Measurements from ENCODE around the gene TAS2R31. TPM values are rescaled to one million over a fixed set of nuclear protein-coding genes. Genes with fewer than 3 reads are reported as not detected.
"Not testable (repeated sequence)": the region's sequence is repeated elsewhere in the genome, so short reads cannot be mapped to it uniquely, and the experiment has no call there.

The TAS2R31 gene, protein sequence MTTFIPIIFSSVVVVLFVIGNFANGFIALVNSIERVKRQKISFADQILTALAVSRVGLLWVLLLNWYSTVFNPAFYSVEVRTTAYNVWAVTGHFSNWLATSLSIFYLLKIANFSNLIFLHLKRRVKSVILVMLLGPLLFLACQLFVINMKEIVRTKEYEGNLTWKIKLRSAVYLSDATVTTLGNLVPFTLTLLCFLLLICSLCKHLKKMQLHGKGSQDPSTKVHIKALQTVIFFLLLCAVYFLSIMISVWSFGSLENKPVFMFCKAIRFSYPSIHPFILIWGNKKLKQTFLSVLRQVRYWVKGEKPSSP
- total RNA-seq (1 to 10 TPM; 2.7 to 3.4 TPM), total RNA-seq (1.5 to 1.6 reads per million in 2 donors)

DNA sequence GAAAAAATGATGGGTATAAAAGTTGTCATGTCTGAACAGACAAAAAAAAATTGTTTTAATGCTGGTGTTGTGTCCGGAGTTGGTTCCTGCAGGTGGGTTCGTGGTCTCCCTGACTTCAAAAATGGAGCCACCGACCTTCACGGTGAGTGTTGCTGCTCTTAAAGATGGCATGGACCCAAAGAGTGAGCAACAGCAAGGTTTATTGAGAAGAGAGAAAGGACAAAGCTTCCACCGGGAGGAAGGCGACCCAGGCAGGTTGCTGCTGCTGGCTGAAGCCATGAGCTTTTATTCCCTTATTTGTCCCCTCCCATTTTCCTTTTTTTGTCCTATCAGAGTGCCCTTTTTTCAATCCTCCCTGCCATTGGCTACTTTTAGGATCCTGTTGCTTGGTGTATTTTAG is at the start of gene TAS2R31:
Gene TAS2R31, minus strand, starts transcription at position 101 of the 400 bp plus-strand sequence. Its CDS starts 72 bp downstream, at position 29.
- no peak within 1 kb of the TSS for H3K27ac Mint-ChIP-seq
- no peaks in the 10 kb centered on the region for H3K9me3 ChIP-seq (ENCODE audit: control insufficient read depth, low read length, poor library complexity, severe bottlenecking)
- no peak within 1 kb of the TSS for H3K4me3 Mint-ChIP-seq
- DNase-seq (no peak), ATAC-seq (no peak)
- no peaks in the 10 kb centered on the region for H3K4me1 Mint-ChIP-seq
- H3K27me3 Mint-ChIP-seq, result no peaks in the 10 kb centered on the region
- H3K36me3 Mint-ChIP-seq (ENCODE audit: low read depth), result peaks cover 2% of the 10 kb centered on the region

DNA sequence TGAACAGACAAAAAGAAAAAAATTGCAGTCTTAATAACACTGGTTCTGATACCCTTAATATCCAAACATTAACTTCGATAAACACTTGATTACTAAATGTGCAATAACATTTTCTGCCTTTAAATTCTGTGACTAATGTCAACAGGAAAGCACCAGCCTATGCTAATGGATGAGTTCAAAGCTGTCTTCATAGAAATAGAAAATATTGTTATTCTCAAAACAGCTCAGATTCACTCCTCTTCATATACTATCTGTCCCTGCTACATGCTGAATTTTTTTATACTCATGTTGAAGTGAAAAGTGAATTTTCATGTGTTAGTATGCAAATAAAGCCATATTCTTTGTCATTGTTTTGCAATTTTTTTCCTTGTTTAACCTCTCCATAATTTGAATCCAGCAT is 47.0 kb upstream of the TAS2R31 start:
- no peaks in the 10 kb centered on the region for H3K27me3 Mint-ChIP-seq
- H3K4me3 Mint-ChIP-seq, result no peak overlapping the region
- DNase-seq, result no peak
- ATAC-seq, result no peak
- no peaks in the 10 kb centered on the region for H3K9me3 ChIP-seq (ENCODE audit: control insufficient read depth, low read length, poor library complexity, severe bottlenecking)
- H3K4me1 Mint-ChIP-seq, result peaks cover 6% of the 10 kb centered on the region
- no peak overlapping the region for H3K27ac Mint-ChIP-seq
- H3K36me3 Mint-ChIP-seq (ENCODE audit: low read depth), result peaks cover 5% of the 10 kb centered on the region

DNA sequence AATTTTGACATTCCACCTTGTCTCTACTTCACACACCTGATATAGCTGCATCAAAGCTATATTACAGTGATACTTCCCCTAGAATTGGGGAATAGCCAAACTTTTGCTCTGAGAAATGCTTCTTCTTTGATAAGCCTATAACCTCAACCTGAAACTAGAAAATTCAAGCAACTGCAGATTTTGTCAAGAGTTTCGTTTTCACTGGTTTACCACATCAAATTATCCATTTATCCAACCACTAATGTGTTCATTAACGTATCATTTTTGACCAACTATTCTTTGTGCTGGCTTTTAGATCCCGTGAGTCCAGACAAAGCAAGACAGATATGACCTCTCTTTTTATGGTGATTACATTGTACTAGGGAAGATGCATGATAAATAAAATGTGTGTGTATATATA is 44.4 kb upstream of the TAS2R31 start:
- no peak for ATAC-seq
- no peaks in the 10 kb centered on the region for H3K9me3 ChIP-seq (ENCODE audit: control insufficient read depth, low read length, poor library complexity, severe bottlenecking)
- Mint-ChIP-seq H3K4me1 (peaks cover 8% of the 10 kb centered on the region), H3K27me3 (no peaks in the 10 kb centered on the region), H3K27ac (no peak overlapping the region), H3K36me3 (ENCODE audit: low read depth) (peaks cover 2% of the 10 kb centered on the region), H3K4me3 (no peak overlapping the region)
- DNase-seq, result no peak

DNA sequence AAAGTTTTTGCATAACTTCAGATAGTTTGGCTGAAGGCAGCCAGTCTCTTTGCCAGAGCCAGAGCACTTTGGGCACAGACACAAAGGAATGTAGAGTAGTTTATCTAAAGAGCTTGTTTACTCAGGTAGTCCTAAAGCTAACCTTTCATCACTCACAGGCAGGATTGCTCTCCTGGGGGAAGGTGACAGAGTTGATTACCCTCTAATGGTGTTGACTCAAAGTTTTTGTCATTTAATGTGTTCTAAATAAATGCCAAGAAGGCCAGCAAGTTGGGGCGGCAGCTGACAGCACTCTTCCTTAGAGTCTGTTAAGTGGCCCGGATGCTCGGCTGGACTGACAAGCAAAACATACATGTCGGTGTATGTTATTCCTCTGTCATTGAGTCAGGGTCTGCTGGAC is 40.2 kb upstream of the TAS2R31 start:
- DNase-seq (no peak), ATAC-seq (no peak)
- no peaks in the 10 kb centered on the region for H3K27me3 Mint-ChIP-seq
- no peak overlapping the region for H3K27ac Mint-ChIP-seq
- H3K36me3 Mint-ChIP-seq (ENCODE audit: low read depth), result peaks cover 2% of the 10 kb centered on the region
- H3K9me3 ChIP-seq (ENCODE audit: control insufficient read depth, low read length, poor library complexity, severe bottlenecking), result no peaks in the 10 kb centered on the region
- peaks cover 8% of the 10 kb centered on the region for H3K4me1 Mint-ChIP-seq
- H3K4me3 Mint-ChIP-seq, result no peak overlapping the region

DNA sequence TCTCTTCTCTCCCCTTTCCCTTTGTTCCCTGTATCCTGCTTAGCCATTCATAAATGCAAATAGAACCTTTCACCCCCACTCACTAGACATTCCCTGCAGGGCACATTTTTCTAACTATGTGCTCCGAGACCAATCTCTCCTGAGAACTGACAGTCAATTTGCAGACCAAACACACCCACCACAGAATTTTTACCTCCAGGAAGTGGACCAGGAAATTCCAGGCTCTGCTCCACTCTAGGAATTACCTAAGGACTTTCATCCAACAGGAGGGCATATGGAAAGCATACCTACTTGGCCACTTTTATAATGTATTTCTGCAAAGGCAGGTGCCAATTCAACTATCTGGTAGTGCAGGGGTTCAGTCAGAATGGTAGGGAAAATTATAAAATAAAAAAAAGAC is 39.8 kb upstream of the TAS2R31 start:
- Mint-ChIP-seq H3K4me3 (no peak overlapping the region), H3K36me3 (ENCODE audit: low read depth) (peaks cover 2% of the 10 kb centered on the region), H3K27me3 (no peaks in the 10 kb centered on the region), H3K27ac (no peak overlapping the region), H3K4me1 (peaks cover 8% of the 10 kb centered on the region)
- ATAC-seq (no peak), DNase-seq (no peak)
- no peaks in the 10 kb centered on the region for H3K9me3 ChIP-seq (ENCODE audit: control insufficient read depth, low read length, poor library complexity, severe bottlenecking)

DNA sequence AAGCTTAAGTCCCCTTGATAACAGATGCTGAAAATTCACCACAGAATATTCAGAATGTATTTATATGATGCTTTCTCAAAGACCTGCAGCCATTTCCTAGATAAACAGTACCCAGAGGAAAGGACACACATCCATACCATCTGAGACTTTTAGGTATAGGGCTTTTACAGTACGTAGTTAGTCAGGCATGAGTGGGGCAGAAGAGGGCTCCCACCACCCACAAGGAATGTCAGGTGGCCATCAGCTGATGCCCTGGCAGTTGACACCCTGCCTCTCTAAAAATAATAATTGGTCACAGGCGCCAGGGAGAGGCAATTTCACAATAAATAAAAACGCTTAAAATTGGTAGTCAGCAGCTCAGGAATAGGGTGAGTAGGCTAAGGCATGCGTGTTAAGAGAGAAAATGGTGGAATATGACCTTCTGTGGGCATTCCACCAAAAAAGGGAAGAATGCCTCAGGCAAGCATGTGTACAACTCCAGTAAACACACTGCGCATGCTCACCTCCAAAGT is 38.7 kb upstream of the TAS2R31 start:
- ATAC-seq, result no peak
- H3K4me1 Mint-ChIP-seq, result peaks cover 7% of the 10 kb centered on the region

DNA sequence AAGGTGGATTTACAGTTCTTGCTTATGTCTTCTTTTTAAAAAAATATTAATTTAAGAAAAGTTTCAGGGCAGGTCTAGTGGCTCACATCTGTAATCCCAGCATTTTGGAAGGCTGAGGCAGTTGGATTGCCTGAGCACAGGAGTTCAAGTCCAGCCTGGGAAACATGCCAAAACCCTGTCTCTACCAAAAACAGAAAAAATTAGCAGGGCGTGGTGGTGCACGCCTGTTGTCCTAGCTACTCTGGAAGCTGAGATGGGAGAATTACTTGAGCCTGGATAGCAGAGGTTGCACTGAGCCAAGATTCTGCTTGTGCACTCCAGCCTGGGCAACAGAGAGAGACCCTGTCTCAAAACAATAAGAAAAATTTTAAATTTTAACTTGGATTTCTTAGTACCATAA is 36.3 kb upstream of the TAS2R31 start:
- H3K36me3 Mint-ChIP-seq (ENCODE audit: low read depth), result no peaks in the 10 kb centered on the region
- no peak overlapping the region for H3K4me3 Mint-ChIP-seq
- no peaks in the 10 kb centered on the region for H3K9me3 ChIP-seq (ENCODE audit: control insufficient read depth, low read length, poor library complexity, severe bottlenecking)
- no peak overlapping the region for H3K27ac Mint-ChIP-seq
- peaks cover 12% of the 10 kb centered on the region for H3K4me1 Mint-ChIP-seq
- ATAC-seq, result no peak
- H3K27me3 Mint-ChIP-seq, result no peaks in the 10 kb centered on the region
- no peak for DNase-seq

More for the DNA sequence above, 38.7 kb upstream of the TAS2R31 start:
- DNase-seq, result no peak
- Mint-ChIP-seq H3K27me3 (no peaks in the 10 kb centered on the region), H3K36me3 (ENCODE audit: low read depth) (peaks cover 2% of the 10 kb centered on the region), H3K4me3 (no peak overlapping the region), H3K27ac (no peak overlapping the region)
- H3K9me3 ChIP-seq (ENCODE audit: control insufficient read depth, low read length, poor library complexity, severe bottlenecking), result no peaks in the 10 kb centered on the region

DNA sequence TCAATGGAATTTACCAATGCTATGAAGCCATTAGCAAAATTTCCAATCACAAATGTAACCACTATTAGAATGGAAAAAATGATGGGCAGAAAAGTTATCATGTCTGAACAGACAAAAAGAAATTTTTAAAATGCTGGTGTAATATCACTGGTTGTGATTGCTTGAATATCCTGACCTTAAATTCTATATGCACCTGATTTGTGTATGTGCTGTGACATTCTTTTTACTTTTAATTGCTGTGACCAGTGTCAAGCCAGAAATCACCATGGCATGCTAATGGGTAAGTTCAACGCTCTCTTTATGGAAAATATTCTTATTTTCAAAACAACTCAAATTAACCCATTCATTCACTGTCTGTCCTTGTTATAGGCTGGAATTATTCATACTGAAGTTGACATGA is 31.0 kb upstream of the TAS2R31 start, which contains the start of gene TAS2R46:
Gene TAS2R46, minus strand, starts transcription at position 101 of the 400 bp plus-strand sequence. Its CDS starts 0 bp downstream, at position 101.
- not testable (repeated sequence) for ATAC-seq; DNase-seq; H3K36me3 Mint-ChIP-seq (ENCODE audit: low read depth); H3K9me3 ChIP-seq (ENCODE audit: control insufficient read depth, low read length, poor library complexity, severe bottlenecking); H3K4me3 Mint-ChIP-seq; H3K27me3 Mint-ChIP-seq; H3K27ac Mint-ChIP-seq
- H3K4me1 Mint-ChIP-seq, result peaks cover 12% of the 10 kb centered on the region

DNA sequence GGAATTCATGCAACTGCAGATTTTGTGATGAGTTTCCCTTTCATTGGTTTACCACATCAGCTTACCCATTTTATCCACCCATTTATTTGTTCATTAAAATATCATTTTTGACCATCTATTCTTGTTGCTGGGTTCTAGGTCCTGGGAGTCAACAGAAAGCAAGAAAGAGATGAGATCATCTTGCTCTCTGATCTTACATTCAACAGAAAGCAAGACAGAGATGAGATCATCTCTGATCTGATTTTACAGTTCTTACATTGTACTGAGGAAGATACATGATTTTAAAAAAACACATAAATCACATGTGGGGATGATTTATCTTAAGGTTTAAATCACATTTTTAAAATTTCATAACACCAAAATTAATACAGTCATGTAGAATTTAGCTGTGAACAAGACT is 28.6 kb upstream of the TAS2R31 start:
- no peaks in the 10 kb centered on the region for H3K27me3 Mint-ChIP-seq
- H3K27ac Mint-ChIP-seq, result no peak overlapping the region
- DNase-seq (no peak), ATAC-seq (no peak)
- peaks cover 9% of the 10 kb centered on the region for H3K4me1 Mint-ChIP-seq
- H3K9me3 ChIP-seq (ENCODE audit: control insufficient read depth, low read length, poor library complexity, severe bottlenecking), result no peaks in the 10 kb centered on the region
- no peaks in the 10 kb centered on the region for H3K36me3 Mint-ChIP-seq (ENCODE audit: low read depth)
- no peak overlapping the region for H3K4me3 Mint-ChIP-seq

DNA sequence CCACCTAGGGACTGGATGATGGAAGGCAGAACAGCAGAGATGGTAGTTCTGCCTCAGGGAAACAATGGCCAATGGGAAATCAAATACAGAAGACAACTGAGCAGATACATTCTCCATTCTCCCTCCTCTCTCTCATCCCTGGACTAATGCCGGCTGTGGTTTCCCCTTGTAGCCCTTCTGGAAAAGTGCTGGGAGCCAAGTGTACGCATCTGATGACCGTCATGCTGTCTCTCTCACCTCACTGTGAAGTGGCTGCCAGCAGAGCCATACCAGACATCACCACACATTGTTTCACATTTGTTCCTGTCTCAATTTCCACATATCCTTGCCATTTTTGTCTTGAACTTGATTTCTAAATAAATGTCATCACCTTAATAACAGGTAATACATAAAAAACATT is 27.8 kb upstream of the TAS2R31 start:
- DNase-seq, result no peak
- Mint-ChIP-seq H3K27ac (no peak overlapping the region), H3K4me3 (no peak overlapping the region), H3K4me1 (peaks cover 4% of the 10 kb centered on the region), H3K27me3 (no peaks in the 10 kb centered on the region), H3K36me3 (ENCODE audit: low read depth) (no peaks in the 10 kb centered on the region)
- ATAC-seq, result no peak
- no peaks in the 10 kb centered on the region for H3K9me3 ChIP-seq (ENCODE audit: control insufficient read depth, low read length, poor library complexity, severe bottlenecking)

DNA sequence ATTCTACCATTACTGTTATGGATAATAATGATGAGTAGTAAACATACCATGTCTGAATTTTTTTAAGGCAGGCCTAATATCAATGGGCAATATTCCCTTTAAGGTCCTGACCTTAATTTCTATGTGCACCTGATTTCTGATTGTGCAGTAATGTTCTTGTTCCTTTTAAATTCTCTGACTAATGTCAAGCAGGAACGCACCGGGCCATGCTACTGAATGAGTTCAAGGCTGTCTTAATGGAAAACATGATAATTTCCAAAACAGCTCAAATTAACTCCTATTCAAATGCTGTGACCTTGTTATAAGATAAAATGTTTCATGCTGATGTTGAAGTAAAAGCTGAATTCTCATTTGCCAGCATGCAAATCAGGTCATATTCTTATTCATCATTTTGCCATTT is 24.1 kb upstream of the TAS2R31 start:
- Mint-ChIP-seq H3K36me3 (ENCODE audit: low read depth) (no peaks in the 10 kb centered on the region), H3K27ac (no peak overlapping the region), H3K4me3 (no peak overlapping the region), H3K4me1 (no peaks in the 10 kb centered on the region), H3K27me3 (no peaks in the 10 kb centered on the region)
- no peak for ATAC-seq
- no peak for DNase-seq
- H3K9me3 ChIP-seq (ENCODE audit: control insufficient read depth, low read length, poor library complexity, severe bottlenecking), result no peaks in the 10 kb centered on the region

DNA sequence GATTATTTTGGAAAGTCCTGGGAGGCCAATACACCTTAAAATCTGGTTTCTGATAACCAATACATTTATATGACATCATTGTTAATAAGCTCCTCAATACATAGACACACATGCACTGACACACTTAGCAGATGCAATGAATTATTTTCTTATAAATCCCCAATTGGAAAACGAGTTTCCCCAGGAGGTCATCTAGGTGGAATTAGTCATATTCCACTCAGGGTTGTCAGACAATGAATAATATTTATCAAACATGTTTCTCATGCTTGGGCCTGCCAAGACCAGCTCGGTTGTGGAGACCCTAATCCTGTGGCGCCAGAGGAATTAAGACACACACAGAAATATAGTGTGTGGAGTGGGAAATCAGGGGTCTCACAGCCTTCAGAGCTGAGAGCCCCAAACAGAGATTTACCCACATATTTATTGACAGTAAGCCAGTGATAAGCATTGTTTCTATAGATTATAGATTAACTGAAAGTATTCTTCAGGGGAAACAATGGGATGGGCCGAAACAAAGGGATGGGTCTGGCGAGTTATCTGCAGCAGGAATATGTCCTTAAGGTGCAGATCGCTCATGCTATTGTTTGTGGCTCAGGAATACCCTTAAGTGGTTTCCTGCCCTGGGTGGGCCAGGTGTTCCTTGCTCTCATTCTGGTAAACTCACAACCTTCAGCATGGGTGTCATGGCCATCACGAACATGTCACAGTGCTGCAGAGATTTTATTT is 18.8 kb upstream of the TAS2R31 start:
- not testable (repeated sequence) for DNase-seq; H3K4me1 Mint-ChIP-seq; H3K27me3 Mint-ChIP-seq; H3K27ac Mint-ChIP-seq; H3K36me3 Mint-ChIP-seq (ENCODE audit: low read depth); H3K9me3 ChIP-seq (ENCODE audit: control insufficient read depth, low read length, poor library complexity, severe bottlenecking); H3K4me3 Mint-ChIP-seq; ATAC-seq

DNA sequence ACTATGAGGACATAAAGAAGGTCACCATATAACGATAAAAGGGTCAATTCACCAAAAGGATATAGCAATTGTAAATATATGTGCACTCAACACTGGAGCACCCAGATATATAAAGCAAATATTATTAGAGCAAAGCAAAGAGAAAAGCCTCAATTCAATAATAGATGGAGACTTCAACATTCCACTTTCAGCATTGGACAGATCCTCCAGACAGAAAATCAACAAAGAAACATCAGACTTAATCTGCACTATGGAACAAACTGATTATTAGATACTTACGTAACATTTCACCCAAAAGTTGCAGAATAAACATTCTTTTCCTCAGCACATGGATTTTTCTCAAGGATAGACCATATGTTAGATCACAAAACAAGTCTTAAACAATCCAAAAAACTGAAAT is 10.2 kb upstream of the TAS2R31 start:
- not testable (repeated sequence) for H3K4me3 Mint-ChIP-seq; ATAC-seq; H3K27me3 Mint-ChIP-seq; H3K4me1 Mint-ChIP-seq; H3K27ac Mint-ChIP-seq; H3K36me3 Mint-ChIP-seq (ENCODE audit: low read depth); DNase-seq; H3K9me3 ChIP-seq (ENCODE audit: control insufficient read depth, low read length, poor library complexity, severe bottlenecking)
